ENCODE measurements around the gene DDX1.

Gene DDX1

DNA sequence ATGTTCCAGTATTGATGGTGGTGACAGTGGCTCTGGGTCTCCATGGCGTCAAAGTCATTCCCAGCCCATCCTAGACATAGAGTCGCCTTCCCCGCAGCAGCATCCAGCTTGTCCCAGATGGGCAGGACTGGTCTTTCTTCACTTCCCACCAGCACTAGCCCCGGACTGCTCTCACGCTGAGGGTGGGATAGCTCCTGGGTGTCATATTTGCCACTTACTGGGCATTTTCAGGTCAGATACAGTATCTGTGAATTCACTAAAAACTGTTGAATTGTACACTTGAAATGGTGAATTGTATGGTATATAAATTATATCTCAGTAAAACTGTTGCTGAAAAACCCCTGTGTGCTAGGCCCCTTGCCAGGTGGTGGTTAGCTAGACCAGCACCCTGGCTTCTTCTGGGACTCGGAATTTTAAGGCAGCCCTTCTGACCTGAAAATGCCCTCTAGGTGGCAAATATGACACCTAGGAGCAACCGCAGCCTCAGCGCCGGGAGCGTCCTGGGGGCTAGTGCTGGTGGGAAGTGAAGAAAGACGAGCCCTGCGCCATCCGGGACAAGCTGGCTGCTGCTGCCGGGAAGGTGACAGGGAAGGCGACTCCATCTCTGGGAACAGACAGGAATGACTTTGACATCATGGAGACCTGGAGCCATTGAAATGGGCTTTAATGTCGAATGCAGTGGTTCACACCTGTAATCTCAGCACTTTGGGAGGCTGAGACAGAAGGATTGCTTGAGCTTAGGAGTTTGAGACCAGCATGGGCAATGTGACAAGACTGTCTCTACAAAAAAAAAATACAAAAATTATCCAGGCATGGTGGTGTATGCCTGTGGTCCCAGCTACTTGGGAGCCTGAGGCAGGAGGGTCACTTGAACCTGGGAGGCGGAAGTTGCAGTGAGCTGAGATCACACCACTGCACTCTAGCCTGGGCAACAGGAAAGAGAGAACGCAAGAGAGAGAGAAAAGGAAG is 56.2 kb downstream of the DDX1 start:
- FAIRE-seq, result no peak

DNA sequence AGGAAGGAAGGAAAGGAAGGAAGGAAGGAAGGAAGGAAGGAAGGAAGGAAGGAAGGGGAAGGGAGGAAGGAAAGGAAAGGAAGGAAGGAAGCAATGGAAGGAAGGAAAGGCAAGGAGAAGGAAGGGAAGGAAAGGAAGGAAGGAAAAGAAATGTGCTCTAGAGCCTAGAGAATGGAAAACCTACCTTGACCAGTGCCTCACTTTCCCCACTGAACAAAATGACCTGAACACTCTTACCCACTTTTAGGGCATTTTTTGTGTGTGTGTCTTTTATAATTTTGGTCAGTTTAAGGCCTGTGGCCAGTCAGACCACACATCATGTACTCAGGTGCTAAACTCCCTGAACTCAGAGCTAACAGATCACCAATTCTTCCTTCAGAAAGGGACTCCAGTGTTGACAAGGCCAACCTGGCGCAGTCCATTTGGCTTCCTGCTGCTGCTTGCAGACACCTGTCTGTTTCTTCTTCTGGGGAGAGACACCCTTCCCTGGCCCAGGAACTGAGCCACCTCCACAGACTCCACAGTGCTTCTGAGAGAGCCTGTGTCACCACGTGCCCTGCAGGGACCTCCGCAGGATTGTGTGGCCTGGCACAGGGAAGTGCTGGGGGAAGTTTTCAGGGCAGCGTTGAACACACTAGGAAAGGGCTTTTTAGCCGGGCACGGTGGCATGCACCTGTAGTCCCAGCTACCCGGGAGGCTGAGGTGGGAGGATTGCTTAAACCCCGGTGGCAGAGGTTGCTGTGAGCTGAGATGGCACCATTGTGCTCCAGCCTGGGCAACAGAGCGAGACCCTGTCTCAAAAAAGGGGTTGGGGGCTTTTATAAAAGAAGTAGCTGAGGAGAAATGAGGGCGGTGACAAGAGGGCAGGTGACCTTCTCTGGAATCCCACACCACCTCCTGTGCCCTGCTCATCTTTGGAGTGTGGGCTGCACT is 57.2 kb downstream of the DDX1 start:
- no peak for FAIRE-seq

DNA sequence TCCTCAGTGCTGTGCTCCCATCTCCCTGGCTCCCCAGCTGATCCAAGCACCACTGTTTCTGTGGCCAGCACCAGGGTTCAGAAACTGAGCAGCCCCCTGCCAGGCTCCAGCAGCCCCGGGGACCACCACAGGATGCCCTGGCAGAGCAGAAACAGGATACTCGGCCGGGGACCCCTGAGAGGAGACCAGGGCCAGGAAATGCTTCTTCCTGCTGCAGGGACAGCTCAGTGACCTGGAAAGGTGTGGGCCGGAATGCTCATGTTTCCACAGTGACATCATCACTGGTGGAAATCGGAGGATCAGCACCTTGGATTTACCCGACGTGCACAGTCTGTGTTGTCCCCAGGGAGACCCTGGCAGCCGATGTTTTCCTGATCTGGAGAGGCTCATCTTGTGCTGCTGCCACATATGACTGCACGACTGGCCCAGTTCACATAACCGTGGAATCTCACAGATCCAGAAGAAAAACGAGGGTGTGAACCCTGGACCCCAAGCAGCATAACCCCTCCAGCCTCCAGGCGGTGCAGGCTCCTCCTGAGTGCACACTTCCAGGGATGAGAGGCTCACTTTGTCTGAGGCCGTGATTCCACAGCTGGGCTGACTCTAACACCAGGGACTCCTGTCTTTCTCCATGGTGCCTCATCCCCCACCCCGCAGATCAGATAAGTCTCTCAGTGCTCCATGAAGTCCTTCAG is 58.0 kb downstream of the DDX1 start:
- no peak for FAIRE-seq

DNA sequence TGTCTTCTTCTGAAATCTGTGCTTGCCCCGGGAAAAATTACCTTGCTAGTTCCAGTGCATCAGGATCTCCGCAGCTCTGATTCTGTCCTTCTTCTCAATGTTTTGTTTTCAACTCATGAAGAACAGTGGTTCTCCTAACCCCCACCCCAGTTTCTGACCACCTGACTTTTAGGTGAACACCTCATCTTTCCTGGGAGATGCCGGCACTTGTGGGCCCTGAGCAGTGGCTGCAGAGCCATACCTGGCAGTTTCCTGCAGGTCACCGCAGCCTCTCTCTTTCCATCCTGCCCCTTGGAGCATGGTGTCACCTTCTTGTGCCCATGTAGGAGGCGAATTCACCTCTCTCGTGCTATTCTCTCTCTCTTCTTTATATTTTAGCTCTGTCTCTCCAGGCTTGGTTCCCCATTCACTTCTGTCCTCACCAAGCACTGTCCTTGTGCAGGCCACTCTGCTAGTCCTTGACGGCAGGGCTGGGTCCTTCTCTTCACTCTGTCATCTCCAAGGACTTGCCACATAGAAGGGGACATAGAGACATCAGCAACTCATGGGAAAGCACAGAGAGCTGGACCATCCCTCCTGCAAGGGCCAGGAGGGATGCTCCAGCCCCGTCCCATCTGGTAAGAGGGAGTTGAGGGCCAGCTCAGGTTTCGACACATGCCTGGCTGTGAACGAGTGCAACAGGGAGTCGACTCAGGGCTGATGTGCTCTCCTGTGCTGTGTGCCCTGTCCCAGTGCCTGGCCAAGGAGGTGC is 59.1 kb downstream of the DDX1 start:
- no peak for FAIRE-seq

DNA sequence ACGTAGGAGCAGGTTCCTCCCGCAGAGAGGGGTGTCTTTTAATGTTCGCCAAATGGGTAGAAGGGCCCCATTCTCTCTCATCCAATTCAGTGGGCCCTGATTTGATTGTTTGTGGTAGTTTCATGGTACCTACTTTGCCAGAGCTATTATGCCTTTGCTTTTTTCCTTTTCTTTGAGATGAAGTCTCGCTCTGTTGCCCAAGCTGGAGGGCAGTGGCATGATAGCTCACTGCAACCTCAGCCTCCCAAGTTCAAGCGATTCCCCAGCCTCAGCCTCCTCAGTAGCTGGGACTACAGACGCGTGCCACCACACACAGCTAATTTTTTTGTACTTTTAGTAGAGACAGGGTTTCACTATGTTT is 59.7 kb downstream of the DDX1 start:
- FAIRE-seq, result no peak

DNA sequence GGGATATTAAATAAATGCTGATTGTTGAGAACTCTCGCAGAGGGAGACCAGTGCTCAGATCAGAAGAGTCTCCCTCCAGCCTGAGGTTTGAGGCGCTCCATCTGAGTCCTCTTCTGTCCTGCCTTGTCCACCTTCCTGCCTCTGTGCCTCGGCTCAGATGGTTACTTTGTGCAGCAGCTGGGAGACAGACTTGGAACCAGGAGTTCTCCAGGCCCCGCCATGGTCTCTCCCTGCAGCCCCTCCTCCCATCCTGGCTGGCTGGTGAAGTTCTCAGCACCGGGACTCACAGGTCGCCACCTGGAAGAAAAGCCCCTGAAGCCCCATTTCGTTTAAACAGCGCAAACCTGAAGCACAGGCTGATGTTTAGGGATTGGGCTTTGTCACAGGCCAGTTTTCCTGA is 60.6 kb downstream of the DDX1 start:
- no peak for FAIRE-seq

DNA sequence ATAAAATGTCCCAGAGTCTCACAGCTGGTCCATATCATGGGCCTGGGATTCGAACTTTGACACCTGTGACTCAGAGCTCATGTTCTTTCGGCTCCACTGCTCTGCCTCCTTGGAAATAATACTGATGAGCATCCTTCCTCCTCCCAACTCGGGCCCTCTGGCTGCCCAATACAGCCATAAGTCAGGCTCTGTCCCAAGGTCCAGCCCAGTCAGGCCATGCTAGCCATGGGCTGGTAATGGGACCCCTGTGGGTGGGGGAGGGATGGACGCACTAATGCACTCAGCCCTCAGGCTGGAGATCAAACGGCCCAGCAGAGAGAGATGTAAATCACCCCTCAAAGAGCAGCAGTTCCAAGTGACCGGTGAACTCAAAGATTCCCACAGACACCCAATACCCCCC is 61.1 kb downstream of the DDX1 start:
- no peak for FAIRE-seq

DNA sequence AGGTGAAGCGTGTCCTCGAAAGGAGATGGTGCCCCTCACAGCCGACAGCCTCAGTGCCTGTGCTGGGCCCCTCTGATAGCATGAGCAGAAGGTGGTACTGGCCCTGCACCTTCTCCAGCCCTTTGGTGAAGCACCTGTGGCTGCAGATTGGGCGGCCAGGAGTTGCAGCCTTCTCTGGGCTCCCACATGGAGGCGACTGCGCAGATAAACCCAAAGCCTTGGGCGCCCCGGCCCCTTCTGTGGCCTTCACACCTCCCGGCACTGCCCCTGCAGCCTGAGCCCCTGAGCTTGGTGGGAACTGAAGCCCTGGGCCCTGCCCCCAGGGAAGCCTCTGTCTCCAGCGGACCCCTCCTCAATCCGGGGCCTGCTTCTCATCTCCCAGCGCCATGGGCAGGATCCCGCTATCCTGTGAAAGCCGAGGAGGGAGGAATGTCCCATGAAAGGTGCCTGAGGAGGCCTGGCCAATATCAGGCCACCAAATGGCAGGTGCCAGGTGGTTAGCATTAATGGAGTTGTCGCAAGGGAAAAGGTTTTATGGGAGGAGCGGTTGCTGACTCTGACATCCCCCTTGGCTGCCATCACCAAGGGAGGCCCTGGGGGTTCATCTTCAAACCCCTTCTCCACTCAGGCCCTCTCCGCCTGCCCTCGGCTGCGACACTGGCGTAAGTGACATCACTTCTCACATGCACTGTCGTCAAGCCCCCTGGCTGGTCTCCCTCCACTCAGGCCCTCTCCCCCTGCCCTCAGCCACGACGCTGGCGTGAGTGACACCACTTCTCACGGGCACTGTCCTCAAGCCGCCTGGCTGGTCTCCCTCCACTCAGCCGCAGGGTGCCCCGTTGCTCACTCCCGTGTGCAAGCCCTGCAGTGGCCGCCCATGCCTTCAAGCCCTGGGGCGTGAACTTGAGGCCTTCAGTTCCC is 62.4 kb downstream of the DDX1 start:
- no peak for FAIRE-seq

DNA sequence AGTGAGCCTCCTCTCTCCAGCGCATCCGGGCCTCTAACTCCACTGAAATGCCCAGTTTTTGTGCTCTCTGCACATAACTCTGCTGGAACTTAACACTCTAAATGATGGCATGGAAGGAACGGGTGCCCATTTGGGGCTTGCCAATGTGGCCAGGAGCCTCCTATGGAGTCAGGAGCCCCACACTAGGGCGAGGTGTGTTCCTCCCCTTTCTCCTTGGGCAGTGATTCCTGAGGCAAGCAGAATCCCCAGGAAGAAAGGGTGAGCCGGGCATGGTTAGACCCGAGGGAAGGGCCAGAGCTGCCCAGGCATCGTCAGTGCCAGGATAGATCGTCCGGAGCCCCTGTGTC is 63.0 kb downstream of the DDX1 start:
- no peak for FAIRE-seq

DNA sequence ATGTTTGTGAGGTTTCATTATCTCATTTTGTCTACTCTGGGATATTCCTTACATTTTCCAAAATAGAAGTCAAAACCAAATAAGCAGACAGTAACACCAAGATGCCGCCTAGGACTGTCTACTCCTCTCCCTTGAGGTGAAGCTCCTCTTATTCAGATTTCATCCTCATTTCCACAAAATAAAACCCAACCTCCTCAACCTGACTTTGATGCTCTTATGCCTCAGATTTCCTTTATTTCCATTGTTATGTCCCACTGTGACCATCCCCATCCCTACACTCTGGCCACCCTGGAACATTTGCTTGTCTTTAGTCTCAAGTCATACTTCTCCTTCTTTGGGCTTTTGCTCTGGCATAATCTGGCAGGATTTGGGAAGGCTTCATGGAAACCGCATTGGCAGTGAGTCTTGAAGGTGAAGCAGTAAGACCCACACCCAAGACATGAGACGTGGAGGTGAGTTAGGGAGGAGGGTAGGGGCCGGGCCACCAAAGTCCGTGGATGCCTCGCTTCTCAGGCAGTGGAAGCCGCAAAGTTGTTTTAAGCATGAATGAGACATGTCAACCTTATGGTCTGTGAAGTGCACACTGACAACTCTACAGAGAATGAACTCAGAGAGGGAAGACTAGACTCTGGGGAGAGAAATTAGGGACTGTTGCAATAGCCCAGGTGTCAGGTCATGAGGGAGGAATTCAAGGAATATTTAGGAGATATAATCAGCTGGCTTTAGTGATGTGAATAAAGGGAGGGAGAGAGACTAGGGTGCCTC is 63.6 kb downstream of the DDX1 start:
- no peak for FAIRE-seq

DNA sequence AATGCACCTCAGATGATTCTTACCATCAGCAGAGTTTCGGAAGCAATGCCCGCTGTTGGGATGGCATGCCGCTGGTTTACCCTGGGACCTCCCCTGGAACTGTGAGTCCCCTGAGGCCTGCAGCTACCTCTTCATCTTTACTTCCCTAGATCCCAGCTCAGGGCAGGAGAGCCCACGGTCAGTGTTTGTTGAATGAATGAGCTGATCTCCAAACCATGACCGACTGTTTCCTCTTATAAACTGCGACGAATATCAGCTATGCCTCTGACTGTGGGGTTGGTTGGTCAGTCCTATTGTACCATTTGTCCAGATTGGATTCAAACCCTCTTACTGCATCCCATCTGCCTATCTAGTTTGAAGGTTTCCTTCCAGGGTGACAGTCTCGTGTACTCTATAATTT is 64.4 kb downstream of the DDX1 start:
- no peak for FAIRE-seq

DNA sequence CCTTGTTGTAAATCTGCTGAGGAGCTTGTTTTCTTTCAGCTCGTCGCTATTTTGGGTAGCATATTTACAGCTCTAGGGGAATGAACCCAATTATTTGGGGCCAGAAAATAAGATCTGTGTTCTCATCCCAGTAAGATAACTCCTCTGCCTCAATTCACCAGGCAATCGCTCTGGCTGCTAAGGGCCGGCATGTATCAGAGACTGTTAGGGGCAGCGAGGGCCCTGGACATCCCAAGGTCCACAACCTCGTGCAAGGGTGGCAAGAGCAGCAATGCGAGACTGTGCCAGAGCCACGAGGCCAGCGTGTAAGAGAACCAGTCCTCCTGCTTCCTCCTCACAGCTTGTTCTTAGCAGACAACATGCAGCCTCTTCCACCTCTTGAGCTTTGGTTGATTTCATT is 66.1 kb downstream of the DDX1 start:
- FAIRE-seq, result no peak

DNA sequence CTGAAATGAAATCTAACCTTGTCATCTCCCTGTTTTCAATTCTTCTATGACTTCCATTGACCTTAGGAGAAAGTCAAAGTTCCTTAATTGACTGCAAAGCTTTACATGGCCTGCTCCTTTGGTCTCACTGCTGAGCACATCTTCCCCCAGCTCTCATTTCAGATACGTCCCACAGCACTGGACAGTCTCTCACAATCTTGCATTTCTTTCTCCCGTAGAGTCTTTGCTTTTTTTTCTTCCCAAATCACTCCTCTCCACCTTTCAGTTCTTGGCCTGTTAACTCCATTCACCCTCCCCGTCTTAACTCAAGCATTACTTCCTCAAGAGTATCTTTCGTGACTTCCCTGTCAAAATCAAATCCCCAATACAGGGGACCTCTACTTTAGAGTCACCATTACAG is 67.2 kb downstream of the DDX1 start:
- no peak for FAIRE-seq

DNA sequence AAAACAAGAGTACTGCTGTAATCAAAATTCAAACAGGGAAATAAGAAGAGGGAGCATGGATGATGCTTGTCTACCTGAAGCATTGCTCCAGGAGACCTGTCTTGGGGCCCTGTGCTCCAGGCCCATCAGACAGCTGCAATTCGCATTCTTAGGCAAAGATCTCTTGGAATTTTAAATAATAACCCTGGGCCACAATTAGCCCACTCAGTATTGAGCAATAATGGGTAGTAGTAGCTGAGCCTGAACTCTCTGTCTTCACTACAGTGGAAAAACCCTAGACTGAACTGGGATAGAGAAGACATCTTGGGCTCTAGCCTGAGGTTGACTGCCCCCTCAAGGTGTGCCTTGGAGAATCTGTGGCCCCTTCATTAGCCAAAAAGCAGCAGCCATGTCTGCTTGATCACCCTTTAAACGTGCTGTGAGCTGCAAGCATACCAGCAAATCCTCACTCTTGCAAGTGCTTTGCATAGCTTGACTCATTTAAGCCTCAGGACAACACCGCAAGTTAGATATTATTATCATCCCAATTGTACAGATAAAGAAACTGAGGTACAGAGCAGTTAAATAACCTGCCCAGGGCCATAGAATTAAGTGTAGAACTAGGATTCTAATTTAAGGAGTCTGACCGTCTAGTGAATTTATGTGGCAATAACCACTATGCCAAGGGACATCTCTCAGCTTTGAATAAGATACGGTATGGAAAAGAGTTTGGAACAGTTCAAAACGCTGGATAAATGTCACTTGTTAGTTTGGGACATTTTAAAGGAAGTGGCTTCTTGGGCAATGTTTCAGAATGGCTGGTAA is 69.0 kb downstream of the DDX1 start:
- no peak for FAIRE-seq

DNA sequence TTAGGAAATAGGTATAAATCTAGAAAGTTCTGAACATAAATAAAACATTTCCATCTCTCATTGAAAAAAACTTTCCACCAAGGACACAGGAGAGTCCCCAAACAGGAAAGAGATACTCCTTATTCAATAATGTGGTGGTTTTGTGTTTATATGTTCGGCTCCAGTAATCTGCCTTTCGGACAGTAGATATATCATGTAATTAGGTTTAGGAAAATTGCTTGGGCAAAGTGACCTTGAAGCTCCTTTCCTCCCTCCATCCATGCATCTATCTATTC is 69.6 kb downstream of the DDX1 start:
- FAIRE-seq, result no peak

DNA sequence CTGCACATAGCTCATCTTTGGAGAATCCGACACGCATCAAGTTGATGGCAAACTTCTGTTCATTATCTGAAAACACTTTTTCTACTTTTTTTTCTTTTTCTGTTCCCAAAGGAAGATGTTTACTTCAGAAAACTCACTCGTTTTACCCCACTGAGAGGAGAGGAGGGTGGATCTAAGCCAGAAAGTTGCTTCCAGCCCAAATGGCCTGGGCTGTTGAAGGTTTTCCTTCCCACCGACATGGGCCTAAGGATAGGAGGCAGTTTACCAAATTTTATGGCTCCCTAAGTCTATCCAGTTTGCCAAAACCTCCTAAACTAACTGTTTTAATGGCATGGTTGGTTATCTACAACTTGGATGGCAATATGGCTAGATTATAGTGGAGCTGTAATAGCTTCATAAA is 70.4 kb downstream of the DDX1 start:
- FAIRE-seq, result no peak

DNA sequence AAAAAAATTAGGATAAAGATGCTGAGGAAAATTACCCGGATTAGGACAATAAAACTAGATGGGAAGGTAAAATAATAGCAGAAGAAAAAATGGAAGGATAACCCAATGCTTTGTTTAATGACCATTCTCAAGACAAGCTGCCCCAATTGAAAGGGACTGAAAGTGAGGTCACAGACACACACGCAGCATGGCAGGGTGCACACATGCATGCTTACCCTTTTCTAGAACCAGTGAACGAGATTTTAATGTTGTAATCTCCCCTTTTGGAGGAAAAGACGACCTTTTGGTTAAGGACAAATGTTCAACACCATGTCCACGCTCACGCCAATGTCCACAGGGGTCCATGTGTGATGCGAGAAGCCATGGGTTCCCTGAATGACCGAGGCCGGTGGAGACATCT is 70.9 kb downstream of the DDX1 start:
- FAIRE-seq, result no peak

DNA sequence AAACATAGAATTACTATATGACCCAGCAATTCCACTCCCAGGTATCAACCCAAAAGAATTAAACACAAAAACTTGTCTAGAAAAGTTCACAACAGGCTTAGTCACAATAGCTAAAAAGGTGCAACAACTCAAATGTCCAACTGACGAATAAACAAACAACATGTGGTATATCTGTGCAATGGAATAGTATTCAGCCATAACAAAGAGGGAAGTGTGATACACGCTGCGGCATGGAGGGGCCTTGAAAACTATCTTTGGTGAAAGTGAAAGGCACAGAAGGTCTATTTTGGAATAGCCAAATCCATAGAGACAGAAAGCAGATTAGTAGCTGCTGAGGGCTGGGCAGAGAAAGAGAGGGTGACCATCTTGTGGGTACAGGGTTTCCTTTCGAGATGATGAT is 72.1 kb downstream of the DDX1 start:
- no peak for FAIRE-seq

DNA sequence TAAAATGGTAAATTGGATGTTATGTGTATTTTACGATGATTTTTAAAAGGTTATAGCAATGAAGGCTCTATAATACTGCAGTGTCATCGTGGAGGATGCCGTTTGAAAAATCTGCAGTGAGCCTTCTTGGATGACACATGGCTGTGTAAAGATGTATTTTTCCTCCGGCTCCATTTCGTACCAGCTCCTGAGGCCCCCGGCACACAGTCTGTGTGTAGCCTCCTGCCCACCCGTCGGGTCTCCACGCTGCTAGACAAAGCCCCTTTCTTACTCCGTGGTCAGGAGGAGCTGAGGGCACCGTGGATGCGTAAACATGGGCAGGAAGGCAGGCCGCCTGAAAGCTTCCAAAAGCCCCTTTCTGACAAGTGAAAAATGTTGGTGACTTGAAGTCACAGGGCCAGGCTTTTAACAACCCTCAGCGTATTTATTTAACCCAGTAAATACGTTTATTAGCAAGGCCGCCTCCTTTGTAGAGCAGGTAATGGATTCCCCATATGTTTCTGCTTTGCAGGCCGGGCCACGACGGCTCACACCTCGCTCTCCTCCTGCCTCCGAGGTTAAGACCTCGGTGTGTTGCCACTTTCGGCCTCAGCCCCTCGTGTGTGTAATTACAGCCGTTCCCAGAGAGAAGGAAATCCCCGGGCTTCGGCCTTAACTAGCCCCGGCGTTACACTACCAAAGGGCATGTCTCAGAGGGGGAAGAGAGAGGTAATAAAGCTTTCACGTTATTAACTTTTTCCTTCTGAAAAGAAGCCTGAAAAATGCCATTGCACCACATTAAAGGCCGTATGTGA is 72.8 kb downstream of the DDX1 start:
- no peak for FAIRE-seq
